ENCODE measurements around the gene CLIP2. TPM values are rescaled to one million over a fixed set of nuclear protein-coding genes. Genes with fewer than 3 reads are reported as not detected.

Gene CLIP2
- total RNA-seq, 1 experiment from 2014 or later, result 14.2 TPM

DNA sequence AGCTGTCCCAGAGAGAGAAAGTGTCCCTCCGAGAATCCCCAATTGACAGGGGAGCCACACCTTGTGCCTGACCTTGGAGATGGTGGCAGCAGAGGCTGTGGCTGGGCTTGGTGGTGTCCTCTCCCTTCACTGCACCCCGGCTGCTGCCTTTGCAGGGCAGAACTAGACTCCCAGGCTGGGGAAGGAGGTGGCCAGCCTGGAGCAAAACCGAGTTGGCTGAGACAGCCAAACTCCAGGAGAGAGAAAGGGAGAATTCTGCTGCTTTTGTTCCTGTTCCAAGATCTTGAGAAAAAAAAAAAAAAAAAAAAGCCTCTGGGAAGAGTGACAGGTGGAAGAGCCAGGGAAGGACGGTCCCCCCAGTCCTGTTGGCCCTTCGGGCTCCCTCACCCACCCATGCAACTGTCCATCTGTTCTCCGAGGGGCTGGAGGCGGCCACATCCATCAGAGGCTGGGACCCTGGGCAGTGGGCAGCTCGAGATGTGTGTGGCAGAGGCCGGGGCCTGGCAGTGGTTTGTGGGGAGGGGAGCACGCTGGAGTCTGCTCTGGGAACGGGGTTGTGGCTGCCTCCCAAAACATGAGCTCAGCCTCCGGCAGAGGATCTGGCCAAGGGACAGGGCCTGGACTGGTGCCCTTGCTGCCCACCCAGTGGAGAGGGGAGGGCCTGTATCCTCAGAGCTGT lies 35.5 kb downstream of the CLIP2 start:
- ChIA-PET CTCF (interaction anchor here (0.6 kb wide), 2 partner anchors 69 to 259 kb away, joined by 3 to 6 read pairs; no protein-coding TSS in a partner anchor), POLR2A (no interaction called here)
- no TSS peak for BruUV-seq (replicated peaks)
- no peak for DNase-seq (ENCODE audit: unreplicated experiment)
- Mint-ChIP-seq H3K9me3 (ENCODE audit: unreplicated experiment) (no peaks in the 10 kb centered on the region), H3K4me1 (ENCODE audit: insufficient read depth, unreplicated experiment) (peaks cover 6% of the 10 kb centered on the region), H3K27me3 (ENCODE audit: insufficient read depth, unreplicated experiment) (no peaks in the 10 kb centered on the region), H3K27ac (ENCODE audit: low read depth, unreplicated experiment) (no peak overlapping the region), H3K4me3 (ENCODE audit: unreplicated experiment) (no peak overlapping the region), H3K36me3 (ENCODE audit: insufficient read depth, unreplicated experiment) (peaks cover 6% of the 10 kb centered on the region)
- intact Hi-C loops (cut with micrococcal nuclease), result no loop called here
- TF ChIP-seq, protein P1, sequence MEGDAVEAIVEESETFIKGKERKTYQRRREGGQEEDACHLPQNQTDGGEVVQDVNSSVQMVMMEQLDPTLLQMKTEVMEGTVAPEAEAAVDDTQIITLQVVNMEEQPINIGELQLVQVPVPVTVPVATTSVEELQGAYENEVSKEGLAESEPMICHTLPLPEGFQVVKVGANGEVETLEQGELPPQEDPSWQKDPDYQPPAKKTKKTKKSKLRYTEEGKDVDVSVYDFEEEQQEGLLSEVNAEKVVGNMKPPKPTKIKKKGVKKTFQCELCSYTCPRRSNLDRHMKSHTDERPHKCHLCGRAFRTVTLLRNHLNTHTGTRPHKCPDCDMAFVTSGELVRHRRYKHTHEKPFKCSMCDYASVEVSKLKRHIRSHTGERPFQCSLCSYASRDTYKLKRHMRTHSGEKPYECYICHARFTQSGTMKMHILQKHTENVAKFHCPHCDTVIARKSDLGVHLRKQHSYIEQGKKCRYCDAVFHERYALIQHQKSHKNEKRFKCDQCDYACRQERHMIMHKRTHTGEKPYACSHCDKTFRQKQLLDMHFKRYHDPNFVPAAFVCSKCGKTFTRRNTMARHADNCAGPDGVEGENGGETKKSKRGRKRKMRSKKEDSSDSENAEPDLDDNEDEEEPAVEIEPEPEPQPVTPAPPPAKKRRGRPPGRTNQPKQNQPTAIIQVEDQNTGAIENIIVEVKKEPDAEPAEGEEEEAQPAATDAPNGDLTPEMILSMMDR (IDR thresholded peaks at IDR 0.05; ENCODE audit: unreplicated experiment), result no peak

DNA sequence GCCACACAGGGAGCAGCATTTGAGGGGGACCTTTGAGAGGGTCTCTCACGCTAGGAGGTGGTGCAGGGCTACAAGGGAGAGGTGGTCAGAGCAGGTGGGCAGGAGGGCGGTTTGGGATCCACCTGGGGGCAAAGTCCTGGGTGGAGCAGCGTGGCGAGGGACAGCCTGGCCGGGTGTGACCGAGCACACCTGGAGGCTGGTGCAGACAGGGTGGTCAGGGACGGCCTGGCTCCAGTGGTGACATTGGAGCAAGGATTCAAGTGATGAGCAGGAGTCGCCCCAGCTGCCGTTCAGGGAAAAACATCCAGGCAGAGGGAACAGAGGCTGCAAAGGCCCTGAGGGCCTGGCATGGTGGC lies 36.0 kb downstream of the CLIP2 start:
- H3K27ac Mint-ChIP-seq (ENCODE audit: low read depth, unreplicated experiment), result no peak overlapping the region
- no peaks in the 10 kb centered on the region for H3K9me3 Mint-ChIP-seq (ENCODE audit: unreplicated experiment)
- H3K36me3 Mint-ChIP-seq (ENCODE audit: insufficient read depth, unreplicated experiment), result peaks cover 5% of the 10 kb centered on the region
- no peaks in the 10 kb centered on the region for H3K27me3 Mint-ChIP-seq (ENCODE audit: insufficient read depth, unreplicated experiment)
- H3K4me1 Mint-ChIP-seq (ENCODE audit: insufficient read depth, unreplicated experiment), result peaks cover 5% of the 10 kb centered on the region
- ChIA-PET POLR2A (no interaction called here), CTCF (interaction anchor here (0.6 kb wide), 2 partner anchors 69 to 259 kb away, joined by 3 to 6 read pairs; no protein-coding TSS in a partner anchor)
- TF ChIP-seq, protein P1 (IDR thresholded peaks at IDR 0.05; ENCODE audit: unreplicated experiment), result no peak
- BruUV-seq (replicated peaks), result no TSS peak
- H3K4me3 Mint-ChIP-seq (ENCODE audit: unreplicated experiment), result no peak overlapping the region
- DNase-seq (ENCODE audit: unreplicated experiment), result no peak
- intact Hi-C loops (cut with micrococcal nuclease), result no loop called here

DNA sequence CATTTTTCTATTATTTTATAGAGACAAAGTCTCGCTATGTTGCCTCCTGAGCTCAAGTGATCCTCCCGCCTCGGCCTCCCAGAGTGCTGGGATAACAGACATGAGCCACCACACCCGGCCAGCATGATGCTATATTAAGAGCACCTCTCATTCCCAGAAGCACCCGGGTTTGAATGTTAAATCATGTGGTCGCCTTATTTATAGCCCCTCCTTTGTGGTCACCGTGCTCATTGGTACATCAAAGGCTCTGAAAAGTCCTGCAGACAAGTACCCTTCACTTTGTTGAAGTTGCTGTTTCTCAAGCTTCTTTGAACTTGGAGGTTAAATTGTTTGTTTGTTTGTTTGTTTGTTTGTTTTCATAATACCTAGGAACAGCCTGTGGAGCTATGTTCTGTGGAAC lies 40.0 kb downstream of the CLIP2 start:
- H3K4me1 Mint-ChIP-seq (ENCODE audit: insufficient read depth, unreplicated experiment), result peaks cover 5% of the 10 kb centered on the region
- H3K4me3 Mint-ChIP-seq (ENCODE audit: unreplicated experiment), result no peak overlapping the region
- no peaks in the 10 kb centered on the region for H3K27me3 Mint-ChIP-seq (ENCODE audit: insufficient read depth, unreplicated experiment)
- TF ChIP-seq, protein P1 (IDR thresholded peaks at IDR 0.05; ENCODE audit: unreplicated experiment), result no peak
- no peaks in the 10 kb centered on the region for H3K9me3 Mint-ChIP-seq (ENCODE audit: unreplicated experiment)
- ChIA-PET CTCF (interaction anchor here (0.6 kb wide), 1 partner anchor 237 kb away, joined by 3 read pairs; no protein-coding TSS in a partner anchor), POLR2A (no interaction called here)
- no peak overlapping the region for H3K27ac Mint-ChIP-seq (ENCODE audit: low read depth, unreplicated experiment)
- no TSS peak for BruUV-seq (replicated peaks)
- intact Hi-C loops (cut with micrococcal nuclease), result no loop called here
- H3K36me3 Mint-ChIP-seq (ENCODE audit: insufficient read depth, unreplicated experiment), result peaks cover 13% of the 10 kb centered on the region
- no peak for DNase-seq (ENCODE audit: unreplicated experiment)

DNA sequence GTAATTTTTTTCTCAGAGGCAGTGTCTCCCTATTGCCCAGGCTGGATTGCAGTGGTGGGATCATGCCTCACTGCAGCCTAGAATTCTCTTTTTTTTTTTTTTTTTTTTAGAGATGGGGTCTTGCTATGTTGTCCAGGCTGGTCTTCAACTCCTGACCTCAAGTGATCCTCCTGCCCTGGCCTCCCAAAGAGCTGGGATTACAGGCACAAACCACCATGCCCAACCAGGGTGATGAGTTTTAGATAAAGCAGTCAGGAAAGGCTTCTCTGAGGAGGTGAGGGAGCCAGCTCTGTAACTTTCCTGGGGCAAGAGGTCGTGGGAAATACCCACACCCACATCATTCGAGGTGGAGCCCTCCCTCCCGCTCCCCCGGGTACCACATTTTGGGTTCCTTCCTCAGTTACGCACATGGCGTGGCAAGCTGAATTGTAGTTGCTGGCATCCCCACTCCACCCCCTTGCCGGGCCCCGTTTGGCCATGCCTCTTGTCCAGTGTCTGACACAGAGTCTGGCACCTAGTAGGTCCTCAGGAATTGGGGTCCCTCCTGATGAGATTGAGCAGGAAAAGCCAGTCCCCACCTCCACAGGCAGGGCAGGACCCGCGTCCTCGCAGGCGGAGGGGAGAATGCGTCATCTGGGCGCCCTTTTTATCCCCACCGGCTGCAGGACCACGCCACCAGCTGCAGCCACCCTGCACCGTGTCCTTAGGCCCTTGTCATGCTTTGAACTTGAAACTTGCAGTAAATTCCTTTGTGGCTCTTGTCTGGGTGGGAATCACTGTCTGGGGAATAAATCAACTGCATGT lies 43.4 kb downstream of the CLIP2 start:
- no peak overlapping the region for H3K4me3 Mint-ChIP-seq (ENCODE audit: unreplicated experiment)

More for the DNA sequence above, 43.4 kb downstream of the CLIP2 start:
- TF ChIP-seq, protein P1 (IDR thresholded peaks at IDR 0.05; ENCODE audit: unreplicated experiment), result no peak
- Mint-ChIP-seq H3K27me3 (ENCODE audit: insufficient read depth, unreplicated experiment) (no peaks in the 10 kb centered on the region), H3K4me1 (ENCODE audit: insufficient read depth, unreplicated experiment) (peaks cover 6% of the 10 kb centered on the region), H3K27ac (ENCODE audit: low read depth, unreplicated experiment) (no peak overlapping the region), H3K36me3 (ENCODE audit: insufficient read depth, unreplicated experiment) (peaks cover 13% of the 10 kb centered on the region), H3K9me3 (ENCODE audit: unreplicated experiment) (no peaks in the 10 kb centered on the region)
- BruUV-seq (replicated peaks), result no TSS peak
- ChIA-PET POLR2A (no interaction called here), CTCF (interaction anchor here (0.6 to 0.7 kb wide), 2 partner anchors 218 to 825 kb away, joined by 3 to 5 read pairs; no protein-coding TSS in a partner anchor)
- DNase-seq (ENCODE audit: unreplicated experiment), result no peak
- intact Hi-C loops (cut with micrococcal nuclease), result no loop called here

Measured in MCF 10A (cell line).